Skin of body (tissue), 2 donors: Measurements from ENCODE around the gene NAV2. TPM values are rescaled to one million over a fixed set of nuclear protein-coding genes. Genes with fewer than 3 reads are reported as not detected.
"Not testable (repeated sequence)": the region's sequence is repeated elsewhere in the genome, so short reads cannot be mapped to it uniquely, and the experiment has no call there.

ENCODE experiments used
- DNase-seq: peaks from one replicate; lab custom pipeline; 2025; lab: John Stamatoyannopoulos, UW
- total RNA-seq: library from RNA; depleted of rRNA; stranded (reverse); fragments of >200 nt; gene quantifications from one replicate; pipeline ENCODE4 v1.2.3, GENCODE V29; 2014

Gene NAV2
- total RNA-seq, 1 donor from 2014 or later, result 13.6 TPM

DNA sequence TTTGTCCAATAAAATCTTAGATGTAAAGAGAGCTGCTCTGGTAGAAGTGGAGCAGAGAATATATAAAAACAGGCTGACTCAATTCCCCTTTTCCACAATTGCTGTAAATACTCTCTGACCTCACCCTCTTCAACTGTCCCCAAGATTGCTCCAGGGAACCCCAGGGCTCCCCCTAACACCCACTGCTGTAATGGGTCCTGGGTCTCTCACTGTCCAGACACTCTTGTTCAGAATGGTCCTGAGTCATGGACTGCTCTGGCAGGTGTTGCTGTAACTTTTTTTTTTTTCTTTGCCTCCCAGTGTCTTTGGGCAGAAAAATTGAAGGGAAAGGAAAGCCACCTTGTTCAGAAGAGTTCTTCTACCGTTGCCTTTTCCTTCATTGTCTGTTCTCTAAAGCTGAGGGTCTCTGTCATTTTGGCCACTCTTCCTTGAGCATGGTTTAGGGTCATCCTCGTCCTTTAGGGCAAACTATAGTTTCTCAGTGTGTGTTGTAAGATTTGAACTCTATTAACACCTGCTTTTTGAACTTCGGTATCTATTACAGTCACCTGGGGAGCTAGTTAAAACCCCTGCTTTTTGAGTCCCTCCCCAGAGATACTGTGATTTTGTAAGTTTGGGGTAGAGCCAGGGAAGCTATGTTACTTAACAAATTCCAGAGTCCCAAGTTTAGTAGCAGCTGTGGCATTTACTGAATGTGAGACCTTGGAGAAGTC is 209.5 kb downstream of the NAV2 start:
- DNase-seq, result no peak

DNA sequence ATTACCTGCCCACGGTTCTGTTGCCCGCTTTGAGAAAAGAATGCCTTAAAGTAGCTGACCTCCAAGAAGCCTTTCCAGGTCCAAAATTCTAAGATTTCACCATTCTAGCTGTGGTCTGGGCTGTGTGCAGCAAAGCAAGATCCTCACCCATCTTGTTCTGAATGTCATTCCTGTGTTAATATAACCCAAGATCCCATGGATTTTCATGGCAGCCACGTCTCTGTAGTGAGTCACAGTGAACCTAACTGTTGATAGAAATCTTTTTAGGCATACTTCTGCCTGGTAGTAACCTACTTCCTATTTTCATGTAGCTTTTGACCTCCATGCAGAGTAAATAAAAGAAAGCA is 210.0 kb downstream of the NAV2 start:
- DNase-seq, result no peak

DNA sequence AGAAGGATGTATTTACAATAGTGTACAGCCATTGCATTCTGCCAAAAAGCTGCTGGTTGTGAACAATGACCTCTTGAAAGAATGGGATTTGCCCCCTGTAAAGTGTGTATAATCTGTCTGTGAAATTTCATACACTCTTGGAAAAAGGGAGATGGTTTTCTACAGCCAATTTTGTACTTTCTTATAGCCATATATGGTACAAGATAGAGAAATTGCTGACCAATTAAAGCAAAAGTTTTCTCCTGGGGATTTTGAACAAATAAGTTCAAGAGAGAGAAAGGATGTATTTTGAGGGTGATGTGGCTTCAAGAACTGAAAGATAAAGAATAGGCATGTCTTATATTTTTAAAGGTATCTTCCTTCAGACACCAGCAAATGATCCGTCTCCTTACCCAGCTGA is 211.0 kb downstream of the NAV2 start:
- no peak for DNase-seq

DNA sequence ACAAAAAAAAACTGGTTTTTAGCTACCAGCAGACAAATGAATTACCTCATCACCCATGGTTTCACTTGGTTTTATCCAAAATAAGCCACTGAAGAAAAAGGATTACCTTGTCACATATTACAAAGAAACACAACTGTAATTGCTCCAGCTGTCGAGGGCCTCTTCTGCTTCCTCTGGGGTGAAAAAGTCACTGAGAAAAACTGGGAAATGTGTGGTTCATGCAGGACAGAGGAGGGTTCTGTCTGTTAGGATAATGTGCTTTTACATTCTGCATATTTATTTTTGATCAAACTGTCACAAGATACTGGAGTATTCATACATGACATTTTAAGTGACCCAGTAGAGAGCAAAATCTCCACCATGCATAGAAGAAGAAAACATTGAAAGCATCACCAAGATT is 211.7 kb downstream of the NAV2 start:
- no peak for DNase-seq

DNA sequence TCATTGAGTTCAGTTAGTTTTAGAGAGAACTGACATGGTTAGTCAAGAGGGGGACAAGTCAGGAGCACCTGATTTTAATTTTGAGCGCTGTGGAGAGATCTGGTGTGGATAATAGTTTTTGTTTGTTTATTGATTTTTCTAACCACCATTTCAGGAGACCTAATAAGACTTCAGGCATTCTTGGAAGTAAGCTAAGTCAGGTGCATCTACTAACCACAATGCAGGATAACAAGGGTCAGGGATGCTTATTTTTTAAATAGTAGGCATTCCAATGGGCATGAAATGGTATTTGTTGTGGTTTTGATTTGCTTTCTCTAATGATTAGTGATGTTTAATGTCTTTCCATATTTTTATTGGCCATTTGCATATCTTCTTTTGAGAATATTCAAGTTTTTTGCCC is 212.1 kb downstream of the NAV2 start:
- DNase-seq, result no peak

DNA sequence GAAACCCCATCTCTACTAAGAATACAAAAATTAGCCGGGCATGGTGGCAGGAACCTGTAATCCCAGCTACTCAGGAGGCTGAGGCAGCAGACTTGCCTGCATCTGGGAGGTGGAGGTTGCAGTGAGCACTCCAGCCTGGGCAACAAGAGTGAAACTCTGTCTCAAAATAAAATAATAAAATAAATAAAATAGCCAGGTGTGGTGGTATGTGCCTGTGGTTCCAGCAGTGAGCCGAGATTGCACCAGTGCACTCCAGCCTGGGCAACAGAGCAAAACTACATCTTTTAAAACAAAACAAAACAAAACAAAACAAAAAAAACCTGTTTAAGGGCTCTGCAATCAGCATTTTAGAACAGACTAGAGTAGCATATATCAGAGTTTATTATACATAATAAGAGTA is 214.8 kb downstream of the NAV2 start:
- DNase-seq, result not testable (repeated sequence)

DNA sequence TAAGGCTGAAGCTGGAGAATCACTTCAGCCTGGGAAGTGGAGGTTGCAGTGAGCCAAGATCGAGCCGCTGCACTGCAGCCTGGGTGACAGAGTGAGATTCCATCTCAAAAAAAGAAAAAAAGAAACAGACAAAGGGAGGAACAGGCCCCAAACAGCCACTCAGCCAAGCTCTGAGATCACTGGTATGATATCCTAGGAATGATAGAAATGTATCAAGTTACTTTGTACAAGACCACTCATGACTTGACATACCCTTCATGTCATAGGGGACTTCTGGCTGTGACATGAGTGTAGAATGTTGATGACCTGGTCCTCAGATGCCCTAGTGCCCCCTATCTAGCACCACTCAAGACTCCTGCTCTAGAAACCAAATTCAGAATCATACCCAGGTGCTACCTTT is 216.5 kb downstream of the NAV2 start:
- no peak for DNase-seq

DNA sequence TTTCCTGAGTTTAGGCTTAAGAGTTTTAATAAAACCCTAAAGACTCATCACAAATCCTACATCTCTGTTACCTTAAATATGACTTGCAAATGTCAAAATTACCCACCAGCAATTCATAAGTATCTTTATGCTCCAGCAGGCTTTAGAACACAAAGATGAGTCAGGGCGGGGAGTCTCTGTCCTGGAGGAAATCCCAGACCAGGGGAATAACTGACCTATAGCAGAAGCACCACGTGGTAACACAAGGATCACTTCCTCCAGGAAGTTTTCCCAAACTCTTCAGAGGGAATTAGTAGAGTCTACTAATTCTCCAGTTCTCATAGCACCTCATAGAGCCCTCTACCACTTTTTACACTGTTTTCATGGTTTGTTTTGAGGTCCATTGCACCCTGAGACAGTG is 217.0 kb downstream of the NAV2 start:
- no peak for DNase-seq

DNA sequence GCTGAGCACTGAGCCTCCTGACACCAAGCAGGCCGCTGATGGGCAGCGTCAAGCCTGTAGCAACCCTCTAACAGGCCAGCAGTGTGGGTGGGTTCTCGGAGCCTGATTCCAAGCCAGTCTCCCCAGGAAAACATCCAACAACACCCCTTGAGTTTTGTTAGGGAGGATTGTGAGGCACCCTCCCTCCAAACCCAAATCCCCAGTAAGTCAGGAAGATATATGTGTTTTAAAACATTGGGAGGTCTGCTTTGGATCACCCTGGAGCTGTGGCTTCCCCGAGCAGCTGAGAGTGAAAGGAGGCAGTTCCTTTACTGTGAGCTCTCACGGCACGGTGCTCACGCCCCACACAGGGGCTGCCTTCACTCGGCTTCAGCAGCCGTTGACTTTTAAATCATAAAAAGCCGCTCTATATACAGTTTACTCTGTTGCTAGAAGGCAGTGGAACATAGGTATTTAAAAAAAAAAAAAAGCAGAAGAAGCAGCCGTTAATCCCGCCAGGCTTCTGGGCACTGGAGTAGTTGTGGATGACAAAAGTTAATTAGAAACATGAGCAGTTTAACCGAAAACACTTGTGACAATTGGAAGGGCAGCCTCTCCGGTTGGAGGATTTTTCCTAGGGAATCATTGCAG is 218.6 kb downstream of the NAV2 start:
- DNase-seq, result peak; percentile 67

DNA sequence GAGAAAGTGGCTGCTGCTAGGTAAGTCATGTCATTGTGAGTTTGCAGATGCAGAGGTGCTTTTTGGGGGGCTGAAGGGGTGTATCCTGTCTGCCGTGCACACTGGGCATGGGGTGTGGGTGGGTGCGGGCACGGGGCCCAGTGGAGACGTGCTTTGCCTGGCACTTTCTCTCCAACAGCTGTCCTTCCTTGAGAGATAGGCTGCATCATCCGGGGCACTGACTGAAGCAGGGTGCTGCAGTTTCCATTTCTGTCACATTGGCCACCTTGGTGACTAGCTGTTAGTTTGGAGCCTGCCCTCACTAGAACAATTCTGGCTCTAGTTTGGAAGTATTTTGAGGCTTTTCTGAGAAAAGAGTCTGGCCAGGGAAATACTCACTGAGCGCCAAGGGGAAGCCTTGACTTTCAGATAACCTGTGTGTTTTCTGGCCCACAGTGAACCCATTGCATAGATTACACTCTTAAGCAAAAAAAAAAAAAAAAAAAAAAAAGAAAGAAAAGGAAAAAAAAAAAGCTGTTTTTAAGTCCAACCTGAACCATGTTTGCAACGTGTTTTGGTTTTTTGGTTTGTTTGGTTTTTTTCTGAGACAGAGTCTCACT is 219.2 kb downstream of the NAV2 start:
- DNase-seq, result no peak

DNA sequence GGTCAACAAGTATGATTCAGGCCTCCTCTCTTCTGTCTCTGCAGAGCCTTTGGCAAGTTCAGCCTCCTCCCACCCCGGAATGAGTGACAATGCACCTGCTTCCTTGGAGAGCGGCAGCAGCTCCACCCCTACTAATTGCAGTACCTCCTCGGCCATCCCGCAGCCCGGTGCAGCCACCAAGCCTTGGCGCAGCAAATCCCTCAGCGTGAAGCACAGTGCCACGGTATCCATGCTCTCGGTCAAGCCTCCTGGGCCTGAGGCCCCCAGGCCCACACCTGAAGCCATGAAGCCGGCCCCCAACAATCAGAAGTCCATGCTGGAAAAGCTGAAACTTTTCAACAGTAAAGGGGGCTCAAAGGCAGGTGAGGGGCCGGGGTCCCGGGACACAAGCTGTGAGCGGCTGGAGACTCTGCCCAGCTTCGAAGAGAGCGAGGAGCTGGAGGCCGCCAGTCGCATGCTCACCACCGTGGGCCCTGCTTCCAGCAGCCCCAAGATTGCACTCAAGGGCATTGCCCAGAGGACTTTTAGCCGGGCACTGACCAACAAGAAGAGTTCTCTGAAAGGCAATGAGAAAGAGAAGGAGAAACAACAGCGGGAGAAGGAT is 220.6 kb downstream of the NAV2 start:
- DNase-seq, result no peak

DNA sequence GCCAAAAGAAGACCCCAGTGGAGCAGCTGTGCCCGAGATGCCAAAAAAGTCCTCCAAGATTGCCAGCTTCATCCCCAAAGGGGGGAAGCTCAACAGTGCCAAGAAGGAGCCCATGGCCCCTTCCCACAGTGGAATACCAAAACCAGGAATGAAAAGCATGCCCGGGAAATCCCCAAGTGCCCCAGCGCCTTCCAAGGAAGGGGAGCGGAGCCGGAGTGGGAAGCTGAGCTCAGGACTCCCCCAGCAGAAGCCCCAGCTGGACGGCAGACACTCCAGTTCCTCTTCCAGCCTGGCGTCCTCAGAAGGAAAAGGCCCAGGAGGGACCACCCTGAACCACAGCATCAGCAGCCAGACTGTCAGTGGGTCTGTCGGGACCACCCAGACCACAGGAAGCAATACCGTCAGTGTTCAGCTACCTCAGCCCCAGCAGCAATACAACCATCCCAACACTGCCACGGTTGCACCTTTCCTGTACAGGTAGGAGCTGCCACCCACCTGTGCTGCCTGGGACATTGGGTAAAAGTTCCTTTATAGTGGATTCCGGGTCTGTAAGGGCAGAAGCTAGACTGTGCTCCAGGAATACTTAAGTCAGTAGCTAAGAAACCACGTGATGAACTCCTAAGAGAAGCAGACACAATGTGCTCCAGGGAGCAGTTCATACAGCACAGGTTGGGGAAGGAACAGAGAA is 221.3 kb downstream of the NAV2 start:
- no peak for DNase-seq

DNA sequence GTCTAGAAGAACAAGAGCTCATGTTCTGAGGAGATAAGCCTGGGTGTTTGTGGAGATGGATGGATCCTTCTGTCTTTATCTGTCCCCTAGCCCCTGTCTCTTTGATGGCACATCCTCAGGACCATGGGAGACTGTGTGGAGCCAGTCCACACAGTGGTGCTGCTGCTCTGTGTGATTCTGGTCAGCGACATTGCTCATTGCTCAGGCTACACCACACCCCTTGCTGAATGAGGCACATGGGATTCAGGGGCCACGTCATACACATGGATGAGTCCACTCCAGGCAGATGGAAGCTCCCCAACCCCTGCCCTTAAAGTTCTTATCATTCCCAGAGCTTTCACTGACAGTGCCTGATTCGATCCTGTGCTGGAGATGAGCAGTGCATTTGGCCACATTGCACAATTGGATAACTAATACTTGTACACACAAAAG is 222.2 kb downstream of the NAV2 start:
- DNase-seq, result peak; percentile 20

DNA sequence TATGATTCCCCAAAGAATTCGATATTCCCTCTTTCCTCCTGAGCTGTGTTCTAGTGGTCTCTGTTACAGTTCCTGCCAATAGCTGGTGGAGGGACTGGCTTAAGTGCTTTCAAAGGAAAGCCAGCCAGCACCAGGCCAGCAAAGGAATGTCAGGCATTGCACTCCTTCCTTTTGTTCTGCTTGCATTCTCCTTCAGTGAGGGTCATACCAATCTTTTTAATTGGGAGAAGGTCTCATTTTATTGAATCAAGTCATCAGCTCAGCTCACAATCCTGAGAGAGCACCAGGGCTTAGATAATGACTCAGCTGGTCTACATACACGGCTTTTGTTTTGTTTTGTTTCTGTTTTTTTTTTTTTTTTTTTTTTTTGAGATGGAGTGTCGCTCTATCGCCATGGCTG is 222.9 kb downstream of the NAV2 start:
- DNase-seq, result no peak

DNA sequence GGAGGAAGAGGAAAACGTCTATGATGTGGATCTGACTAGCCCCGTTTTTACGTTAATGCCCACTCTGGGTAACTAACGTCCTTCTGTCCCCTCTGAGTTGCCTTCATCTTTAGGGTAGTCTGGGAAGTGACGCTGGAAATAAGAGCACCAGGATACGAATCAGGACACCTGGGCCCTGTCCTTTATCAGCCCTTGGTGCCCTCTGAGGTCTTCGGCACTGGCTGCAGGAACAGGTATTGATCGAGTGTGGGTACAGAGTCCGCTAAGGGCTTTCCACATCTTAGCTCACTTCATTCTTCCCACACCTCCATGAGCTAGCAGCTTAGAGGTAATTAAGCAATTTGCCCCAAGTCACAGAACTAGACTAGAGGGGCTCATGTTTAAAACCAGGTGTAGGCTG is 223.8 kb downstream of the NAV2 start:
- no peak for DNase-seq

DNA sequence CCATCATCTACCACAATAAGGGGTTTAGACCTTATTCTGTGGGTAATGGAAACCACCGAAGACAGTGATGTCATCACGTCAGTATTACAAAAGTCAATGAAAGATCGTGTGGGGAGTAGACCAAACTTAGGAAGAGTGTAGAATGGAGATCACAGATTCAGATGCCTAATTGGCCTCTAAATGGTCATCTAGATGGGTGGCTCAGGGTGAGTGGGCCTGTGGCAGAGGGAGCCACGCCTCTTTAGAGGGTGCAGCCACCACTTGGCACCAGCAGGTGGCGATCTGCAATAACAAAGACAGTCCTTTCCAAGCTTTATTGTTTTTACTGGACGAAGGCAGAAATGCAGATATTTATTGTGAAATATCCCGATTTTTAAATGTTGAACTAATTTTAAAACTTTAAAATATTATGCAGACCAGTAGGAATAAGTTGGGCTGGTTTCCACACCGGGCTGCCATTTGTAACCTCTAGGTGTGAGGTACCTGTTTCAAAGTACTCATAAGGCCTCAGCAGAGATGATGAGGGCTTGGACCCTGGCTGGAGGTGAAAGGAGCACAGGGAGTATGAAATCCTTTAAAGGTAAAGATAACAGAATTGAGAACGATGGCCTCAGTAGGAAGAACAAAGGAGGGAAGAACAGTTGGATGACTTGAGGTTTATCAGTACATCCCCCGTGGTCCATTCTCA is 225.7 kb downstream of the NAV2 start:
- no peak for DNase-seq

DNA sequence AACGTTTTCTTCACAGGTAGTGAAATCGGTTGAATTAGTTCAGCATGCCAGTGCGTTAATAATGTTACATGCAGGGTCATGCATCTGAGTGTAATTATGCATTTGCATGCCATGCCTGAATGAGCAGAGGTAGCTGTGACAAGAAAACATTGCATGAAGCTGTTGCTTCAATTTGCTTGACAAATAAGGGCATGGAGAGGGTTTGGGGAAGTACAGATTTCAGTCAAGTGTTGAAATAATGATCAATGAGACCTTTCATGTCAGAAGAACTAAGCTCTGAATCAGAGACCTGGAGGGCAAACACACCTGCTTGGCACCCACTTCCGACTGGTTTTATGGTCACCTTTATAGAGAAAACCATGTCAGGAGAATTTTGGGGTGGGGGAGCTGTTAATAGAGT is 226.2 kb downstream of the NAV2 start:
- no peak for DNase-seq

DNA sequence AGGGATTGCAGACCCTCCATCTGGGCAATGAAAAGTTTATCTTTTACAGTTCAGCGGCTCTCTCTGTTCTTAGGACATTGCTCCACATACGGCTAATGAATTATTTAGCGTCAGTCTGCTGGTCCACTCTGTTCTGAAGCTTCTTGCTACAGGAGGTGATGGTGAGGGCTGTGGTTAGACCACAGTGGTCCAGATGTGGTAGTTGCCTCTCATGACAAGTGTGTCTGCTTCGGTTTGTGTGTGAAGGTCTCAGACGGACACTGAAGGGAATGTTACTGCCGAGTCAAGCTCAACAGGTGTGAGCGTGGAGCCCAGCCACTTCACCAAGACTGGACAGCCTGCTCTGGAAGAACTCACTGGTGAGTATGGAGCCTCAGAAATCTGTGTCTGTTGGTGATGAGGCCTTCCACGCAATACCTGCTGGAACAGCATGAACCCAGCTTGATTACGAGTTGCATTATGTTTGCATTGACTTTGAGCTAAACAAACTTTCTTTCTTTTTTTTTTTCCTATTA is 226.8 kb downstream of the NAV2 start:
- DNase-seq, result no peak

DNA sequence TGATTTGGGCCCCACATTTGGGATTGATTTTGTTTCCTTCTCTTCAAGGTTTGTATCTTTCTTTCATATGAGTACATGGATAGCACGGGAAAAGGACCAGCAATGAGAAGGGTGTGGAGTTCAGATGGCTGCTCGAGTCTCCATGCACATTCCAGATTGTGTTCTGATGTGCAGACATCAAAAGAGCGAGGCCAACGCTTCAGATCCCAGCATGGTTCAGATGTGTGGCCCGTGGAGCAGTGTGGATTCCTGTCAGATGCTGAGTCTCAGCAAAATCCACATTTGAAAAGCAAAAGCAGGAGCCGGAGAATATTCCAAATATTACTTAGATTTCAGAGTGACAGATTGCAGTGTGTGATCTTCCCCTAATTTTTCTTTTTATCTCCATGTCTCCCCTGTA is 228.2 kb downstream of the NAV2 start:
- DNase-seq, result no peak

DNA sequence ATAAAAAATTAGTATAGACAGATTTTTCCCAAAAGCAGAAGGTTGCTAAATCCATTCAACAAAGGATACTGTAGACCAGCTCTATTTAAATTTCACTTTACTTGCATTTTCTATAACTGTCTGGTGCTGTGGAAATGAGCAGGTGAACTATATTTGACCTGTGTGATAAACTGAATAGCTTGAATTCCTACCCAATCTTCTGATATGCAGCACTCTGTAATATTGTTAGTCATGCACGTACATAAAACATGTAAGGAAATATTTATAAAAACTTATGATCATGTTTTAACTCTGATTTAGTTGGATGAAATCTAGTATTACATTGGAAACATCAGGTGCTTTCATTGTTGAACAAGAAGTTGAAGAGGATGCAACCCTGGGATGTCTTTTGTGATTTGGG is 234.0 kb downstream of the NAV2 start:
- no peak for DNase-seq

DNA sequence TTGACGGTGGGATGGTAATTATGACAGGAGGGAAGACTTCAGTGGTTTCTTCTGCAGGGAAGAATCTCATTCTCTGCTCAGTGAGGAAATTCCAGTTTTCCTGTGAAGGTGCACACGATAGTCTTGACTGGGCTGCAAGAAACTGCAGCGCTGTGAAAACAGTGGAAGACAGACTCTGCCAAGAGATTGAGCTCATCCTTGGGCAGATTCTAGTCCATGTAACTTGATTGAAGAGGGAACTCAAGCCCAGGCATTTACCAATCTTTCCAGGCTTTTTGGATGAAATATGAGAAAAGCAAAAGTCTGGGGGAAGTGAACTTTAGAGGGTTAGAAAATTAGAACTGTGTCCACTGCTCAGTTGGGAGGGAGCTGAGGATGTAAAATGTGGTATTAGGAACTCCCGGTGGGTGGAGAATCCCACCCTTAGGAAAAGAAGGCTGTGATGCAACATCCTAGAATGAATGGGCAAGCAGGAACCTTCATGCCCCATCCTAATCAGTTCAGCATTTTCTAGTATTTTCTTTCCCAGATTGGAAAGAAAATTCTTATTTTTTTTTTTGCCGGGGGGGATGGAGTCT is 235.0 kb downstream of the NAV2 start:
- DNase-seq, result peak; percentile 10
